Fibroblast of the aortic adventitia (primary cell): ENCODE data around the gene CYGB. TPM values are rescaled to one million over a fixed set of nuclear protein-coding genes. Genes with fewer than 3 reads are reported as not detected.

ENCODE experiments used
- DNase-seq: peaks from one replicate; pipeline ENCODE4 v3.0.0-alpha.2; 2010; ENCODE audit warnings: low read depth
- H3K4me3 ChIP-seq: 2 replicates; pipeline ENCODE4 v1.5.1; 2011; ENCODE audit warnings: low read depth, mild to moderate bottlenecking, control low read depth, low read length, moderate library complexity
- total RNA-seq: library from RNA; depleted of rRNA; stranded (reverse); fragments of >200 nt; gene quantifications from 2 replicates; pipeline ENCODE4 v1.2.3, GENCODE V29; 2012; ENCODE audit warnings: low replicate concordance
- TF ChIP-seq, protein P1 (sequence below): IDR thresholded peaks from 2 replicates; pipeline ENCODE4 v1.5.1; 2011; ENCODE audit warnings: mild to moderate bottlenecking, low read length, control low read depth, inconsistent platforms; ENCODE audit not compliant: insufficient read depth

The CYGB gene
- total RNA-seq, 1 donor: 35.2 TPM

GRCh38 chr17:76500074-76500746, 37.3 kb downstream of the CYGB start:
- TF ChIP-seq, protein P1, sequence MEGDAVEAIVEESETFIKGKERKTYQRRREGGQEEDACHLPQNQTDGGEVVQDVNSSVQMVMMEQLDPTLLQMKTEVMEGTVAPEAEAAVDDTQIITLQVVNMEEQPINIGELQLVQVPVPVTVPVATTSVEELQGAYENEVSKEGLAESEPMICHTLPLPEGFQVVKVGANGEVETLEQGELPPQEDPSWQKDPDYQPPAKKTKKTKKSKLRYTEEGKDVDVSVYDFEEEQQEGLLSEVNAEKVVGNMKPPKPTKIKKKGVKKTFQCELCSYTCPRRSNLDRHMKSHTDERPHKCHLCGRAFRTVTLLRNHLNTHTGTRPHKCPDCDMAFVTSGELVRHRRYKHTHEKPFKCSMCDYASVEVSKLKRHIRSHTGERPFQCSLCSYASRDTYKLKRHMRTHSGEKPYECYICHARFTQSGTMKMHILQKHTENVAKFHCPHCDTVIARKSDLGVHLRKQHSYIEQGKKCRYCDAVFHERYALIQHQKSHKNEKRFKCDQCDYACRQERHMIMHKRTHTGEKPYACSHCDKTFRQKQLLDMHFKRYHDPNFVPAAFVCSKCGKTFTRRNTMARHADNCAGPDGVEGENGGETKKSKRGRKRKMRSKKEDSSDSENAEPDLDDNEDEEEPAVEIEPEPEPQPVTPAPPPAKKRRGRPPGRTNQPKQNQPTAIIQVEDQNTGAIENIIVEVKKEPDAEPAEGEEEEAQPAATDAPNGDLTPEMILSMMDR: no peak
- peak overlapping the region; percentile 66 for H3K4me3 ChIP-seq
- DNase-seq: no peak

DNA sequence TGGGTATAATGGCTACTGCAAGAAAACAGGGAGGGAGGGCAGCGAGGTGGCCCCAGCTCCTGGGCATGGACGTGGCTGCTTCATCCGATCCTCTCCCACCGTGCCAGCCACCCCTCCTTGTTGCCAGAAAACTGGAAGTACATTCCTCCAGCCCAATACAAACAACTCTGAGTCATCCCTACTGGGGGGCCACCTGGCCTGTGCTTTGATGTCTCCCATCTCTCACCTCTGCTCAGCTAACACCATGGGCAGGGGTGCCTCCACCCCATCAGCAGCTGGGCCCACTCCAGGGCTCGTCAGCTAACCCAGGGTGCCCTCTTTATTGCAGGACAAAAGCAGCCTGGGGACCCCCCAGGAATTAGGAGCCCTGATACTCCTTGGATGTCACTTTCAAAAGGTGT, 38.2 kb downstream of the CYGB start:
- no peak overlapping the region for H3K4me3 ChIP-seq
- TF ChIP-seq, protein P1: no peak
- no peak for DNase-seq

DNA sequence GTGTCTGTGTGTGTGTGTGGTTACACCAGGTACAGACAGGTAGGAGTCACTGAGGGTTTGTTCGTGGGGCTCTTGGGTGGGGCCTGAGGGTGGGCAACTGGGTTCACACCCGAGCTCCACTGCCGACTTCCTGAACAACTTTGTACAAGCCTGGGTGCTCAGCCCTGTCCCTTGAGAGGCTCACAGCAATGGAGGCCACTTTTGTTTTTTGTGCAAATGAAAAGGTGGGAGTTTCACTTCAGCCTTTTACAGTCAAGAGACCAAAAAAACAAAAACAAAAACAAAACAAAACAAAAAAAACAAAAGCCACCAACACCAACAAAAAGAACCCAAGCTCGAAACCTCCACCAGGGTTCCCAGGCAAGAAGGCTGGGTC, 38.6 kb downstream of the CYGB start:
- no peak overlapping the region for H3K4me3 ChIP-seq
- TF ChIP-seq, protein P1: no peak
- no peak for DNase-seq

DNA sequence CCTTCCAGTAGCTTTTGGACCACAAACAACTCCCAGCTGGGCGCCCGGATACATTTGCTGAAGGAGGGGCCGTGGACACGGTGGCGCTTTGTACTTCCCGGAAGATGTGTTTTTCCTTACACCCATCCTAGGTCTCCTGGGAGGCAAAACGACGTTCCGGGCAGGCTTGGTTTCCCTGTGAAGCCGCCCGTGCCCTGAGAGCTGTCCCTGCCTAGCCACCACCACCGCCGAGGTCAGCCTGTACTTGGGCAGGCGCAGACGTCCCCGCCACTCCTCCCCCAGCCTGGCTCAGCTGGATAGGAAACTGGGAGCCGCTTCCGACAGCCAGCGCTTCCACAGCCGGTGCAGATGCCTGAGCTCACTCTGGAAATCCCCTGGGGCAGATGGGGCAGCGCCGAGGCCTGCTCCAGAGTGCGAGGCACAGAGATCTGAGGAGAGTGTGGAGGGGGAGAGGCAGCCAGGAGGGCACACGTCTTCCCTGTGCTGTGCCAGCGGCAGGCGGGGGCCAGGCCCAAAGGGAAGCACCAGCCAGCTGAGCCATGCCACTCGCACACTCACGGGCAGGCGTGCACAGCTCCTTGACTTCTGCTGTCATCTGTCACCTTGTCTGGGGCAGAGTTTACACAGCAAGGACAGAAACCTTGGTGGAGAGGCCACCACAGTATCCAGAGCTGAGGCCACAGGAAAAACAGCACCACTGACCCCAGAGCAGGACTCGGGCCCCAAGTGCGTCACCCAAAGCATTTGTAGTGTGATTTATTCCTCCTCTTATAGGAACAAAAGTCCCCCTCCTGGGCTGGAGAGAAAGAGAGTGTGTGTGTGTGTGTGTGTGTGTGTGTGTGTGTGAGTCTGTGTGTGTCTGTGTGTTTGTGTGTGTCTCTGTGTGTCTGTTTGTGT, 39.3 kb downstream of the CYGB start:
- peak; percentile 69 for DNase-seq
- no peak overlapping the region for H3K4me3 ChIP-seq
- TF ChIP-seq, protein P1: no peak

DNA sequence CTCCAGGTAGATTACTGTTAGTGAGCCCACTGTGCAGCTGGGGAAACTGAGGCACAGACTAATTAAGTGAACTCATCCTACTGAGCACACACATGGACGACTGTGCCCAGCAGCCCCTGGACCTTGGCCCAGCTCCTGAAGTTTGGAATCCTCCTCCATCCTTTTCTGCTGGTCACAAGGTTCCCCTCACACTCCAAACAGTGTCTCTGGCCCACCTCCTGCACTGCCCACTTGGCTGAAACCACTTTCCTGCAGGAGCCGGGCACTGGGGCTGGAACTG, 39.9 kb downstream of the CYGB start:
- DNase-seq: no peak
- TF ChIP-seq, protein P1: no peak
- H3K4me3 ChIP-seq: no peak overlapping the region

- no peak for DNase-seq
- TF ChIP-seq, protein P1: no peak
- H3K4me3 ChIP-seq: no peak overlapping the region
These were observed 41.0 kb downstream of the CYGB start for GRCh38 chr17:76496464-76496863.
